GM19193 (cell line): ENCODE measurements around the gene WDR87.

Source experiments
- POLR2A ChIP-seq: IDR thresholded peaks from 4 replicates; pipeline ENCODE4 v1.6.1; 2011; ENCODE audit not compliant: insufficient read depth, insufficient read length; ENCODE audit errors: extremely low read depth

The WDR87 gene

DNA sequence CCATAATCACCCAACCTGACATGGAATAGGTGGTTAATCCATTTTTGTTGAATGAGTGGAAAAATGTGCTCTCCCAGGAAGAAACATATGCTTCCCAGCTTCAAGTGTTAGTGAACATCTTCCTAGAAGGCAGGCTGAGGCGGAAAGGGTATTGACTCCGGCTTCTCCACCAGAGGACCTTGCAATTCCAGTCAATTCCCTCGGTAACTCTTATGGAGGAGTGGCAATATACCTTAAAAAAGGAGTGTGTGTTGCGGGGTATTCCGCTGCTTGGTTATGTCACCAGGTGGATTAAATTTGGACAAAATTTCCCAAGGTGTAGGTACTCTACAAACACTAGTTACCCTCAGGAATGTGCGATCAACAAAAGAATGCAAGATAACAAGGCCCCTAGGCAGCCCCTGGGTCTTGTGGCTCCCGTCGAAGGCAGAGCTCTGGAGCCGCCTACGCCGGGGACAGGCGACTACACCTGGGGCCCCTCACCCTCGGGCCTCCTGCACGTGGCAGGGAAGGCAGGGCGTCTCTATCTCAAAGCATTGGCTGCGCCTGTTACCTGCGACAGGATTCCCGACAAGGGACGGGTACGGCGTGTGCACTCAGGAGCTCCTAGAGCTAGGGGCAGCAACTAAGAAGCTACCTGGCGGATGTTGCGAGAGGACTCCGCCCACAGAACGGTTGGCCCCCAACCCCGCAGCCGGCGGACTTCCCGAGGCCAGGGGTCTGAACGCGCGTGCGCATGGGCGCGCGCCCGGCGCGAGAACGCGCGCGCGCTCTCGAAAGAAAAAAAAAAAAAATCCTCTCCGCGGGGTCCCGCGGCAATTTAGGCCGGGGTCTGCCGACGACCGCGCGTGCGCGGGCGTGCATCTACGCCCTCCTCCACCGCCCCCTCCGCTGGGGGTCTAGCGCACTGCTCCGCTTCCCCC lies at the start of gene WDR87:
TSS of gene WDR87 (minus strand) at position 649 of the 923 bp plus-strand sequence. CDS start 8,355 bp downstream, outside the sequence.
- TF ChIP-seq POLR2A, result no peak

DNA sequence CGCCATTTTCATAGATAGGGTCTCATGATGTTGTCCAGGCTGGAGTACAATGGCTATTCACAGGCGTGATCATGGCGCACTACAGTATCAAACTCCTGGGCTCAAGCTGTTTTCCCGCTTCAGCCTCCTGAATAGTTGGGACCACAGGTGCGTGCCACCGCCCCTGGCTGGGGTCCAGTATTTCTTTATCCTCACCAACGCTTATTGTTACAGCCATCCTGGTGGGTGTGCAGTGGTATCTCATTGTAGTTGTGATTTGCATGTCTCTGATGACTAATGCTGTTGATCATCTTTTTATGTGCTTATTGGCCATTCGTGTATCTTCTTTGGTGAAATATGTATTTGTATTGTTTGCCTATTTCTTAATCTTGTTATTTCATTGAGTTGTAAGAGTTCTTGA lies 49.6 kb upstream of the WDR87 start:
- TF ChIP-seq POLR2A, result no peak

DNA sequence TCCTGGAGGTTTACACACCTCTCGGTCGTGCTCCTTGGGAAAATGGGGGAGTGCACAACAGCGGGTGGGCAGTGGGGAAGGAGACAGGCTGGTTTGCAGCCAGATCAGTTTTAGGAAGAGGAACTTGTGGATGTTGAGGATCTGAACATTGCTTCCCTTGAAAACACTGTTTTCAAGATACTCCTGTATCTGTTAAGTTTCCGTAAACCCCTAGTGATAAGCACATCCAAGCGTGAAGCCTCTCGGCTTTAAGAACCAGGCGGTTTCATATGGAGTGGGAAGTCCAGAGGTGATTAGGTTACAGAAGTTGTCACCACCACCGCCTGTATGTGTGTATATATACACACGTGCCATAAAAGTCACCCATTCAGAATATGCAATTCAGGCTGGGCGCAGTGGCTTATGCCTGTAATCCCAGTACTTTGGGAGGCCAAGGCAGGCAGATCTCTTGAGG lies 48.1 kb upstream of the WDR87 start:
- no peak for TF ChIP-seq POLR2A

DNA sequence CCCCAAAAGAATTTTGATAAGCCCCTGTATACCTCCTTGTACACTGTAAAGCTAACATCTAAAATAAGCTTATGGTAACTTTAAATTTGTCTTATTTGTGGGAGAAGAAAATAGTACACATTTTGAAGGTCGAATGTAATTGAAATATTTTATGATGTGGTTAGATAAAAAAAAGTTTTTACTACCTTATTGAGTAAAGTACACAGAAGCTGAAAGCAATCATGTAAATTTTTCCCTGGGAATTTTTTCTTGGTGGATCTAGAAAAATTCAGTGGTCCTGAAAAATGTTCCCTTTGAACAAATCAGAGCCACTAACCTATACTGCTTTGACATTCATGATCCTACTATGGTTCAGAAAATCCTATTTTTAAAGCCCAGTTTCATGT lies 47.5 kb upstream of the WDR87 start:
- TF ChIP-seq POLR2A, result no peak

DNA sequence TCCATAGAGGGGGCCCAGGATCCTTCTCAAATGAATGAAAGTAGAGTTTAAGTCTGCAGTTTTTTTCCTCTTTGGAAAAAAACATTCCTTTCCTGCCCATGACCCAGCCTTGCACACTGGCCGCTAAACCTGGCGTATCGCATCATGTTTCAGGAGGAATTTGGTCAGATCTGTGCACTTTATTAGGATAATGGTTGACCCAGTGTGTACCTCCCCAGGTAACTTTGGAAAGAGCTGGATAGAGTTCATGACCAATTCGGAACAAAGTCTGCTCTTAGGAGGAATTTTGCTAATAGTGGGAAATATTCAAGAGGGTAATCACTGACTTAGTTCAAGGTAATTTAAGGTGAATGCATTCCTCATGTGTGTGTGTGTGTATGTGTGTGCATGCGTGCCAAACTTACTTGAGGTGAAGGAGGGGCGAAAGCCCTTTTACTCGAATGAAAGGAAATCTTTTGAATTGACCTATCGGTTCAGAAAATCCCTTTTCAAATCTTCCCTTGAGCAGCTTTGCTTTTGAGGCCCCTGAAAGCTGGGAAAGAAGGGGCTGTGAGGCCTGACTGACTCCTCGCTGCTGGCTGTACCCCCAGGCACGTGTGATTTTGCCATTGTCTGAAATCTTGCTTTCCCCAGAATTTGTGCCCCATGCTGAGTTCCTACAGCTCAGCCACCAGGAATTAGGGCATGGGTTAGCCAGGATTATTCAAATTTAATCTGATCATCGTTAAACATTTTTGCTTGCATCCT lies 47.0 kb upstream of the WDR87 start:
- TF ChIP-seq POLR2A, result no peak

DNA sequence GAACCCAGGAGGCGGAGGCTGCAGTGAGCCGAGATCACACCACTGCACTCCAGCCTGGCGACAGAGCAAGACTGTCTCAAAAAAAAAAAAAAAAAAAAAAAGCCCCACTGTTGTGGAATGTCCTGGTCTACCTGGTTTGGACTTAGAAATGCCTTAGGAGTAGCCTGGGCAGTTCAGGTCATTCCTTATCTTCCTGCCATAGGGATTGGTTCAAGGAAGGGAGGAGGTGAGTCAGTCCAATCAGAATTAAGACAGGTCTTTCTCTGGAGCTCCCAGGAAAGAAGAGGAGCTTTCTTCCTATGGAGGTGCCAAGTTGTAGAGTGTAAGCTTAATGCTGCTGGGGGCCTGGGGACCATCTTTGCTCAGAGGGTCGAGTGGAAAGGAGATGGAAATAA lies 45.4 kb upstream of the WDR87 start:
- TF ChIP-seq POLR2A, result no peak

DNA sequence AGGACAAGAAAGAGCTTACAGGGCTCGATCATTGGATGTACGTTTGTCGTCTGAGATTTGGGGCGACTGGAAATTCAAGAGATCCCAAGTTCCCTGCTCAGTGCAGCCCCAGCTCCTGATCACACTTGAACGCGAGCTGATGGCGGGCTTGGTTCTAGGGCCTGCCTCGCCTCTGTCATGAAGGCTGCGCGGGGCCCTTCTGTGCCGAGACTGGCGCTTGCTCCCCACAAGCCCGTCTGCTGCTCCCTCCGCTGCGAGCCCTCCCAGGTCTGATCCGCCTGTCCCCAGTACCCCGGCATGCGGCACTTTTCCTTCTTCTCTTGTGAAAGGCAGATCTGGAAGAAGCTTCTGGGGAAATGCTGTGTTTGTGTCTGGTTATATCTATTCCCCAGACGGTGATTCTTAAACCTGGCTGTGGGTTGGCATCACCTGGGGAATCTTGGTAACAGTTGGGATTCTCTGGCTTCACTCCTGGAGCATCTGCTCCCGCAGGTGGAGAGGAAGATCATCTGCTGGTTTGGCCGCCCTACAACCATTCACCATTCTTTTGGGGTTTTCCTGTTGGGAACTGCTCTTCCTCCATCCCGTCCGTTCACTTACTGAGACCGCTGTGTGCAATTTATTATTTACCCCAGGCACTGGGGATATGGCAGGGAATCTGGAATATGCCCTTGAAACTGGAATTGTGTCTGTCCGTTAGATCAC lies 44.2 kb upstream of the WDR87 start:
- no peak for TF ChIP-seq POLR2A

DNA sequence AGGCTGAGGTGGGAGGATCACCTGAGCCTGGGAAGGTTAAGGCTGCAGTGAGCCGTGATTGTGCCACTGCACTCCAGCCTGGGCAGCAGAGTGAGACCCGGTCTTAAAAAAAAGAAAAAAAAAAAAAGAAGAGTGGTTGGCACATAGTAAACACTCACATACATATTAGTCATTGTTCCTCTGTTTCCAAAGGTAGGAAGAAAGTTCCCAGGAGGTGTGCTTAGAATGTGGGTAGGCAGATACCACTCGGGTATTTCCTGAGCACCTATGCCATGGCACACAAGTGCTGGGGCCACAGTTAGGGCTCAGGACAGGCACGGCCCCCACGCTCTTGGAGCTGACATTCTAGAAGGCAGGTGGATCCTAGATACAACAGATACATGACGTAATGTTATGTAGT lies 42.0 kb upstream of the WDR87 start:
- no peak for TF ChIP-seq POLR2A

DNA sequence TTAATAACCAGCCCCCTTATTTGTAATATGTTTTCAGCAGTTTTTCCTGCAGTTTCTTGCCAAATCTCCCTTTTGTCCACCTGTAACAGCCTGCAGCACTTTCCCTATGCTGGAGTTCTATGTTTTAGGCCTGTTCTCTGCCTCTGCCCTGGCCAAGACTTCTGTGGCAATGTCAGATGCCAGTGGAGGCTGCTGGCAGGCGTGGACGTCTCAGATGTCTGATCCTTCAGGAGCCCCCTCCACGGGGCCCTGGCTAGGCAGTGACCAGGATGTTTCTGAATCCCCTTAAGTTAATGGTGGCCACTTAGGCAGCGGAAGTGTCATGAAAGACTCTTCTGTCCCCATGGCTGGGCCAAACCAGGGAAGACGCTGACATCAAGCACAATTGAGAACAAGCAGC lies 41.4 kb upstream of the WDR87 start:
- no peak for TF ChIP-seq POLR2A

DNA sequence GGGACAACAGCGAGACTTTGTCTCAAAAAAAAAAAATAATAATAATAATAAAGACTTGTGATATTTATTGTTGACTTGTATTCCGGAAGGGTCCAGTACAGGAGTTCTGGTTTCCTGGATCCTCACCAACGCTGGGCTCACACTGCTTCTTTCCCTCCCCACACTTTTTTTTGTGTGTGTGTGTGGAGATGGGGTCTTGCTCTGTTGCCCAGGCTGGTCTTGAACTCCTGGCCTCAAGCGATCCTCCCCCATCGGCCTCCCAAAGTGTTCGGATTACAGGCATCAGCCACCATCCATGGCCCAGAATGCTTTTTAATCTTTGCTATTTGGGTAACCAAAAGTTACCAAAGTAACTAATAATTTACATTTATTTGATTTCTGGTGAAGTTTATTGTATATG lies 39.7 kb upstream of the WDR87 start:
- no peak for TF ChIP-seq POLR2A

DNA sequence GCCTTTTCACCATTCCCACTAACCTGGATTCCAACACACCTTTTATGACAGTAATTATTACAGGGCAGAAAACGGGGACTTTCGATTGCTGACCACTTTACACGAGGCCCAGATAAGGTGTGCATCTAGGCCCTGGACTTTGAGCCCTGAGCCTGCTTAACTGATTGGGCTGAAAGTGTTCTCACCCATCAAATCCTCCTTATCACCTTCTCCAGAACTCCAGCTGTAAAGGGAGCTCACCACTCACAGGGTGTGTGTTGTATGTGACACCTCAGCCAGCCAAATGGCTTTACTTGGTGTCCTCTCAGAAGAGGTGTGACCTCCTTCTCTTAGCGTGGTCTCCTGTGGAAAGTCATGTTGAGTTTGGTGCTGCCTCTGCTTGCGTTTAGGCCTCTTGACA lies 37.1 kb upstream of the WDR87 start:
- TF ChIP-seq POLR2A, result no peak

DNA sequence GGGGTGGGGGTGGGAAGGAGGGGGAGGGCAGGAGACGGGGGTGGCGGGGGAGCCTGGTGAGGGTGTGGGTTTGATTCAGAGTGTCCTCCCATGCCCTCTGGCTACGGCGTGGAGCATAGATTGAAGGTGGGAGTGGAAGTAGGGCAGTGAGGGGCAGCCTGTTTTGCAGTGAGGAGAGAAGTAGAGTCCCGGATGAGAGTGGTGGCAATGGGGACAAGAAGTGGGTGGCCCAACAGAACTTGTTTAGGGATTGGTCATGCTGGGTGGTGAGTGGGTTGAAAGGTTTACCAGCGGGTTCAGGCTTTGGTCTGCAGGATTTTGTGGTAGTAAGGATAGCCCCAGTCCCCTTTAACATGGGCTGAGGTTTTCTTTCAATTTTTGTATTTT lies 36.1 kb upstream of the WDR87 start:
- TF ChIP-seq POLR2A, result no peak

DNA sequence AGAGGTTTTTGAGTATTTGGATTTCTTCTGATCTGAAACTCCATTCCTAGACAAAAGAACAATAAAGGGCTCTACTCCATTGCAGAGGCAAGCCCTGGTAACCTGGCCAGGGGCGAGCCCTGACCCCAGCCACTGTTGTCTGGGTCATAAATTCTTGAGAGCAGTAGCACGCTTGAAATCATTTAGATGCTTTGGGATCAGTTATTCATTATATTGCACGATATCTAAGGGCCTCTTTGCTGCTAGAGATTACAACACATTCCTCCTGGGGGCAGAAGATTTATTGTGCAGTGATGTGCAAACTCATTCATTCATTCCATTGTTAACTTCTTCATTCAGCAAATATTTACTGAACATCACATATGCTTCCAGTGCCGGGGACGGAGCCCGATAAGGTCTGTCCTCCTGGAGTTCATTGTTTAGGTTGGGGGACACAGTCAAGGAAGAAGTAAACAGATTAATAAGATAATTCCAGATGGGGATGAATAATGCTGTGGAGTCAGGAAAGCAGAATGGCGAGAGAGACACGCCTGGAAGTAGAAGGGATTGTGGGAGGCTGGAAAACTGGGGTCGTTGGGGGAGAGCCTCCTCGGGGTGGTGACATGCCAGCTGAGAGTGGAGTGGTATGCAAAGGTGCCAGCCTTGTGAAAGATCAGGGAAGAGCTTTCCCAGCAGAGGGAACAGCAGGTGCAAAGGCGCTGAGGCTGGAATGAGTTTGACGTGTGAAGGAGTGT lies 35.6 kb upstream of the WDR87 start:
- TF ChIP-seq POLR2A, result no peak

DNA sequence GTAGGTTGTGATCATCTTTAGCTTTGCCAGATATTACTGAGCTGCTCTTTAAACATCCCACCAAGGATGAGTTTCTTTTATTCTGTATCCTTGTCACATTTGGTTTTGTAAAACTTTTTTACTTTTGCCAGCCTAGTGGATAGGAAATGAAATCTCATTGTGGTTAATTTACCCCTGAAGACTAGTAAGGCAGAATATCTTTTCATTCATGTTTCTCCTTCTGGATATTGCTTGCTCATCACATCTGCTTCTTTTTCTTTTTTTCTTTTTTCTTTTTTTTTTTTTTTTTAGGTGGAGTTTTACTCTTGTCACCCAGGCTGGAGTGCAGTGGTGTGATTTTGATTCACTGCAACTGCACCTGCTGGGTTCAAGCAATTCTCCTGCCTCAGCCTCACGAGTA lies 32.0 kb upstream of the WDR87 start:
- TF ChIP-seq POLR2A, result no peak

DNA sequence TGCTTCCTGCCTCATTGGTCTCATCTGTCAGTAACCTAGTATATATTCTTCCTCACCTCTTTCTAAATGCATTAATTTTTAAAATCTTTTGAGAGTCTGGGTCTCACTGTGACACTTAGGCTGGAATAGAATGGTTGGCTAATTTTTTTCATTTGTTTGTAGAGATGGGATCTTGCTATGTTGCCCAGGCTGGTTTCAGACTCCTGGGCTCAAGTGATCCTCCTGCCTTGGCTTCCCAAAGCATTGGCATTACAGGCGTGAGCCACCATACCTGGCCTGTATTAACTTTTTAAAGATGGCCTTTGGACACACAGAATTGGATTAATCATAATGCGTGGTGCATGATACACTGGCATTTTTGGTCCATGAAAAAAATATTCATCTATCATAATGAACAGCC lies 30.5 kb upstream of the WDR87 start:
- no peak for TF ChIP-seq POLR2A
